ENCODE results near the gene ATXN7L3.

Gene ATXN7L3

DNA sequence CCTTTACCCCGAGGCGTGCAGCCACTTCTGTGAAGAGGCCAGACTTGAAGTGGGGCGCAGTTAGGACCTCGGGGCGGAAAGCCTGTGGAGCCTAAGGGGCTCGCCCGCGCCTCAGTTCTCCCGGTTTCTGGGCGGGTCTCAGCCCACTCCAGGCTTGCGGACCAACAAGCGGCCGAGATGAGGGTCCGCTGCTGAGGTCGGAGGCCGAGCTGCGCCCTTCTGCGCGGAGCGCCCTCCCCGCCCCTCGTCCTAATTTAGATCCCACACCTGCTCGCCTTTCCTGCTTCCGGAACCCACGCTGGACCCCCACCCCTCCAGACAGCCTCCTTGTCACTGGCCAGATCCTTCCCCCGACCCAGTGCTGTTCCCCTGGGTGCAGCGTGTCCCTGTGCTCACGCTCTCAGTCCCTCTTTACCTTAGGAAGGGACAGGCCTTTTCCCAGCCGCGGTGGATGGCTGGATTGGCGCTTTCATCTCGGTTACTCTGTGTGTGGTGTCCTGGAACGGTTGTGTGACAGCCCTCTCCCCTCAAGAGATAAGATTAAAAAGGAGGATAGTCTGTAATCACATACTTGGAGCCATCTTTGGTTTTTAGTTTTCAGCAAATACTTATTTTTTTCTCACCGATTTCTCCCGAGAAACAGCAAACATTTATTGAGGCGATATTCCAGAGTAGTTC lies 933 bp upstream of the ATXN7L3 start:
- no peak for DNase-seq (ENCODE audit: low read depth, low spot score)

DNA sequence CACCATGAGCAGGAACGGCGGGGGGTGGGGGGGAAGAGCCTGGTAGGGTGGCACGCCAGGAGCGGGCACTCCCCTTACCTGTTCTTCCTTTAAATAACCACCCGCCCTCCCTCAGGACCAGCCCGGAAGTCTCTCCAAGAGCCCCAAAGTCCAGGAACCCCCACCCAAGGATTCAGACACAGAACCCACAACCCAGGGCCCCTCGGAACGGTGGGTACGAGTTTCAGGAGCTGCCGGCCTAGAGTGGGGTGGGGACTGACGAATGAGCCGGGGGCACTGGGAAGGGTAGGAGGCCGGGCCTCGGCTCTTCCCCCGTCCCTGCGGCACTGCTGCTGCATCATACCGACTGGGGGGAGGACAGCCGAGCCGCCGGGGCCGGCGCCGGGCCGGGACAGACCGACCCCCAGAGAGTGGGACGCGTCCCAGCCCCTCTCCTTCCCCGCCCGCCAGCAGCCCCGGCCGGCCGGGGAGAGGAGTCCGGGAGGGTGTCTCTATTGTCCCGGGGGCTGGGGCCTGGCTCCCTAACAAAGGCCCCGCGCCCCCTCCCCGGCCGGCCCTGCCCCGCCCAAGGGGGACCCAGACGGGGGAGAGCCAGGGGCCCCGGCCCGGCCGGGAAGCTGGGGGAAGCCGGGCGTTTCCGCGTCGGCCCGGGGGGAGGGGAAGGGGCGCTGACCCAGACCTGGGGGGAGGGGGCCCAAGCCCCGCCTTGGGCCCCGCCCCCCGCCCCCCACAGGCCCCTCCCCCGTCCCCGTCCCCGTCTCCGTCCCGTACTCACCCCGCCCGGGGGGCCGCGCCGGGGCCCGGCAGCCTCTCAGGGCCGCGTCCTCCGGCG lies 747 bp downstream of the ATXN7L3 start:
- no peak for DNase-seq (ENCODE audit: low read depth, low spot score)

DNA sequence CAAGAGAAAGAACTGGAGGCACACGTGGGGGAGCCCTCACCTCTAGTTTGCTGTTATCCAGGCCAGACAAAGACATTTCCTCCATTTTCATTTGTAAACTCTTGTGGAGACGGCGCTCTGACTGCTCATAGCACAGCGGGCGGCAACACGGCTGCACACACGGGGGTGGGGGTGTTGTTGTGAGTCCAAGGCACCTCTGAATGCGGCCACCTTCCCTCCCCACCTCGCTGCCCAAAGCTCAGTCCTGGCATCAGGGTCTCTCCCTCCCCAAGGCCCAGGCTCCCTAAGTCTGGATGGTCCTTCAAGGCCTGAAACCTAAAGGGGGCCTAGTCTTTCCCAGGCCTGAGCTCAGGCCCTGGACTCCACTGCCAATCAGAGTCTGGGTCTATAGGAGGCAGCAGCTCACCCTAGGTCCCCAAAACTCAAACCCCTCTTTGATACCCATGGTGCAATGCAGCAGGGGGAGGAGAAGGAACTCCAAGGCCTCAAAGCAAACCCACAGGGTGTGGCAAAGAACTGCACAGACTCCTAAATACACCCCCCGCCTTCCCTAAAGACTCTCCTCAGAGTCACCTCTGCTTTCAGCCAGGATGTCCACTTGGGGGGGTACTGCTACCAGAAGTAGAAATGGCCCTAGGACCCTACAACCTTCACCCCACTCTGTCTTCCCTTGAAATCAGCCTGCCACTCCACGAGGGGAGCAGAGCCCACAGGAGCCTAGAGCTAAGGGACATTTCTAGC lies 1.5 kb downstream of the ATXN7L3 start:
- no peak for DNase-seq (ENCODE audit: low read depth, low spot score)

DNA sequence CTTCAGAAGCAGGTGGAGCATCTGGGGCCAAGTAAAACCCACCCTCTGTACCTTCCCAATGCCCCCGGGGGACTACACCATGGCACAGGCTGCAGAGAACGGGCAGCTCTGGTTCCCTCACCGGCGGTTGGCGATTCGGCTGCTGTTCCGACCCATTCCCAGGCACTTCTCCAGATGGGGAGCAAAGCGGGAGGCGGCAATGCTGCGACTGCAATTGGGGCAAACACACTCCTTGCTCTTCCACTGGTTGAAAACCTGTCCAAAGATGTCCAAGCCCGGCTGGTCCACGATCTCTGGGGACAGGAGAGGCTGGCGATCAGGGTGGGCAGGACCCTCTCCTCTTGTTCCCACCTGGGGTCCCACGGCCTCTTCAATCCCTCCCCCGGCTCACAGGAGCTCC lies 2.6 kb downstream of the ATXN7L3 start:
- no peak for DNase-seq (ENCODE audit: low read depth, low spot score)

DNA sequence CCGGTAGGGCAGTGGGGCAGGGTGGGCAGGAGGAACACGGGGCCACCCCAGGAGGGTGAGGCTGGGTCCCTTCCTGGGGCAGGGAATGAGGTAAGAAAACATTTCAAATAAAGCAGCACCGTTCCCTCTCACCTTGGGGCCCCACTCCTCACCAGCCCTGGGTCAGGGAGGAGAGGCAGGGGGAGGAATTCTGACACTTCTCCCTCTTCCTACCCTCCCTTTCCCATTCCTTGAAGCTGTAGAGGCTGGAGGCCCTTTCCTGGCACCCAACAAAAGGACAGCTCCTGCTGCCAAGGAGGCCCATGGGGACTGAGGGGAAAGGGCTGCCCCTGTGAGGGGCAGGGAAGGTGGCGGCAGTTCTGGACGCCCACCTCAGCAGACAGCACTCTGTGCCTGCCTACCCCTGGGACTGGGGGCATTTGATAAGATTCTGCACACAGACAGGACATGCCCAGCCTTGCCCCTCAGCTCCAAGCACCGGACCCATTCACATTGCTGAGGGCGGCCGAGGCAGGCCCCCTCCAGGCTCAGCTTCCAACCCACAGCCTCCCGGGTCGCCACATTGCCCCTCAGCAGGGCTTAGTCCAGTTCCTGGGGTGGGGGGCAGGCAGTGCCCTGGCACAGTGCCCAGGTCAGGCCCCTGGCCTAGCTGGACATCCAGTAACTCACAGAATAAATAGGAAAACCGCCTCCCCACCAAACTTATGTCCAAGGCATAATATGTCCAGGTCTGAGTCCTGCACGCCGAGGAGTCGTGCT lies 6.2 kb downstream of the ATXN7L3 start:
- no peak for DNase-seq (ENCODE audit: low read depth, low spot score)

DNA sequence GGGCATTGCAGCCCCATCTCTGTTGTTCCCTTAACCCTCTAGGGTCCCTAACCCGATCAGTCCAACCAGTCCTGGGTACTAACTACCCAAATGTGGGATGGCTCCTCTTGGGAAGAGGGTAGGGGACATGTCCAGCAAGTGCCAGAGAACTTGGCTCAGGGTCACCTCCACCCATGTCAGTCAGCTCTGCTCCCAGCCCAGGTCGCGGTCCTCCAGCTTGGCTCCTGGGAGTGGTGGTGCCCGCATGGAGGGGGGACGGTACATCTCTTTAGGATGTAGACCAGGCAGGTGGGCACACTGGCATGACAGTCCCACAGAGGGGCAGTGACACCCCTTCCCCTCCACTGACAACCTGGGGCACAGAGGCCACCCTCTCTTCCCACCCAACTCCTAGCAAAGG lies 6.9 kb downstream of the ATXN7L3 start:
- DNase-seq (ENCODE audit: low read depth, low spot score): no peak

DNA sequence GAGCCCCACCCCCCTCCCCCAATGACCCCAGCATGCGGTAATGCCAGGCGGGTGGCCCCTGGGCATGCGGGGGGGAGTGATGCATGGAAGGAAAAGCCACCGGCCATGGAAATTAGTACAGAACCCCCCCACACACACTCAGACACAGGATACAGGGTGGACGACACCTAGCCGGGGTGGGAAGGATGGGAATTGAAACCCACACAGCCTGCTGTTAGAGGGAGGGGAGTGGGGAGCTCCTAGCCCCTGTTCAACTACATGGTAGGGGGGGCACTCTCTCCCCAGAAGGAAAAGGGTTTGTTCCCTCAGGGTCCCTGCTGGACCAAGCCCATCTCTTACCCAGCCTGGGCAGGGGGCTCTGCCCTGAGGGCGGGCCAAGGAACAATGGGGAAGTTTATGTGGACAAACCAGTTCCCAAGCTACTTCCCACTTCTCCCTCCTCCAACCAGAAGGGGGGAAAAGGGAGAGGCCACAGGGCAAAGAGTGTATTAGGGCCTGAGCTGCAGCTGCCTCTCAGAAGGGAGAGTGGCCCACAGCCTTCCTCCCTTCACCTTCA lies 7.7 kb downstream of the ATXN7L3 start:
- peak; percentile 94 for DNase-seq (ENCODE audit: low read depth, low spot score)

DNA sequence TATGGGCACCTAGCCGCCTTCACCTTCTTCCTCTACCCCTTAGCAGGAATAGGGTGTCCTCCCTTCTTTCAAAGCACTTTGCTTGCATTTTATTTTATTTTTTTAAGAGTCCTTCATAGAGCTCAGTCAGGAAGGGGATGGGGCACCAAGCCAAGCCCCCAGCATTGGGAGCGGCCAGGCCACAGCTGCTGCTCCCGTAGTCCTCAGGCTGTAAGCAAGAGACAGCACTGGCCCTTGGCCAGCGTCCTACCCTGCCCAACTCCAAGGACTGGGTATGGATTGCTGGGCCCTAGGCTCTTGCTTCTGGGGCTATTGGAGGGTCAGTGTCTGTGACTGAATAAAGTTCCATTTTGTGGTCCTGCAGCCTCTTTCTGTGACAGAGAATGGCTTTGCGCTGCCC lies 8.3 kb downstream of the ATXN7L3 start:
- no peak for DNase-seq (ENCODE audit: low read depth, low spot score)

DNA sequence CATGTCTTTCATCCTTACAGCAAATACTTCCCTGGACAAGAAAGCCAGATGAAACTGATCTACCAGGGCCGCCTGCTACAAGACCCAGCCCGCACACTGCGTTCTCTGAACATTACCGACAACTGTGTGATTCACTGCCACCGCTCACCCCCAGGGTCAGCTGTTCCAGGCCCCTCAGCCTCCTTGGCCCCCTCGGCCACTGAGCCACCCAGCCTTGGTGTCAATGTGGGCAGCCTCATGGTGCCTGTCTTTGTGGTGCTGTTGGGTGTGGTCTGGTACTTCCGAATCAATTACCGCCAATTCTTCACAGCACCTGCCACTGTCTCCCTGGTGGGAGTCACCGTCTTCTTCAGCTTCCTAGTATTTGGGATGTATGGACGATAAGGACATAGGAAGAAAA lies 9.2 kb downstream of the ATXN7L3 start:
- DNase-seq (ENCODE audit: low read depth, low spot score): no peak

DNA sequence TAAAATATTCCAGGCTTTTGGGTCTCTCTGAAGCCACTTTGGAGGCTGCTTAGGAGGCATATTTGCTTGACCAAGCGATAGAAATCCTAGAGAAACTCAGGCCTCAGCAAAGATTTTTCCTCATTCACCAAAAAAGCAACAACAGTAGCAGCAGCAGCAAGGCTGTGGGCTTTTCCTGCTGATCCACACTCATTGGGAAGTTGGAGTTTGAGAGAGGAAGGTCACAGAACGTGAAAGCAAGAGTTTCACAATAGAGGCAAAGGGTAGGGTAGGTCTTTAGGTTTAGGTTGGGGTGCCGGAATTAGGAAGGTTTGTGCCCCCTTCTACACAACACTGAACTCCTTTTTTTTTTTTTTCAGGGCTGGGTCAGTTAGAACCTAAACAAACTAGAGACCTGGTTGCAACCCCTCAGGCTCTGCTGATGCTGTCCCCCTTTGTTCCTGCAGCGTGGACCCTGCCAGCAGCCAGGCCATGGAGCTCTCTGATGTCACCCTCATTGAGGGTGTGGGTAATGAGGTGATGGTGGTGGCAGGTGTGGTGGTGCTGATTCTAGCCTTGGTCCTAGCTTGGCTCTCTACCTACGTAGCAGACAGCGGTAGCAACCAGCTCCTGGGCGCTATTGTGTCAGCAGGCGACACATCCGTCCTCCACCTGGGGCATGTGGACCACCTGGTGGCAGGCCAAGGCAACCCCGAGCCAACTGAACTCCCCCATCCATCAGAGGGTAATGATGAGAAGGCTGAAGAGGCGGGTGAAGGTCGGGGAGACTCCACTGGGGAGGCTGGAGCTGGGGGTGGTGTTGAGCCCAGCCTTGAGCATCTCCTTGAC lies 10.9 kb downstream of the ATXN7L3 start:
- DNase-seq (ENCODE audit: low read depth, low spot score): no peak

DNA sequence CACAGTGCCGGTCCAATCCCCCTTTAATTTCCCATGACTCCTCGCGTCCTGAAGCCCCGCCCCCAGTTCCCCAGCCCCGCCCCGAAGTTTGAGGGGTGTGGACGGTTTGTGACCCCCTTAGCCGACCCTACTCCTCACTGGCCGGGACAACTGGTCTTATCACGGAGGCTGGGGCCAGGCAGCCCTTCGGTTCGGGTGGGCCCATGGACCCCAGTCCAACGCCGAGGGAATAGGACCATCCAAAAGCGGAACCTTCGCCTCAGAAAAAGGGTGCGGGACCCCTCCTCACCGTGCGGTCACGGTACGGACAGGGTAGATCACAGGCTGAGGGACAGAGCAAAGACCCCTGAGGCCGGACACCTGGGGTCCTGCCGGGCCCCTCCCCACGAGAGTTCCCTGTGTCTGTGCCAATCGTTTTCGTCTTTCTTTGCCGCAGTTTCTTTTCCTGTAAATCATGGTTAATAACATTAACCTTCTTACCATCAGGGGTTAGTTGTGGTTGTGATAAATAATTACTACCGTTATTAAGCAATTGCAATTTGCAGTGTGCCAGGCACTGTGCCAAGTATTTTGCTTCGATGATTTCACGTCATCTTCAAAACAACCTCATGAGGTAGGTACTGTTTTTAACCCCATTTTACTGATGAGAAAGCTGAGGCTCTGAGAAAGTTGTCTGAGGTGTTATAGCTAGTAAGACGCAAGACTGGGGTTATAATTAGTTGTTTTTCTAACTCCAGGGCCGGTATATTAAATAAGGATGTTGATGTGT lies 12.4 kb downstream of the ATXN7L3 start:
- no peak for DNase-seq (ENCODE audit: low read depth, low spot score)

DNA sequence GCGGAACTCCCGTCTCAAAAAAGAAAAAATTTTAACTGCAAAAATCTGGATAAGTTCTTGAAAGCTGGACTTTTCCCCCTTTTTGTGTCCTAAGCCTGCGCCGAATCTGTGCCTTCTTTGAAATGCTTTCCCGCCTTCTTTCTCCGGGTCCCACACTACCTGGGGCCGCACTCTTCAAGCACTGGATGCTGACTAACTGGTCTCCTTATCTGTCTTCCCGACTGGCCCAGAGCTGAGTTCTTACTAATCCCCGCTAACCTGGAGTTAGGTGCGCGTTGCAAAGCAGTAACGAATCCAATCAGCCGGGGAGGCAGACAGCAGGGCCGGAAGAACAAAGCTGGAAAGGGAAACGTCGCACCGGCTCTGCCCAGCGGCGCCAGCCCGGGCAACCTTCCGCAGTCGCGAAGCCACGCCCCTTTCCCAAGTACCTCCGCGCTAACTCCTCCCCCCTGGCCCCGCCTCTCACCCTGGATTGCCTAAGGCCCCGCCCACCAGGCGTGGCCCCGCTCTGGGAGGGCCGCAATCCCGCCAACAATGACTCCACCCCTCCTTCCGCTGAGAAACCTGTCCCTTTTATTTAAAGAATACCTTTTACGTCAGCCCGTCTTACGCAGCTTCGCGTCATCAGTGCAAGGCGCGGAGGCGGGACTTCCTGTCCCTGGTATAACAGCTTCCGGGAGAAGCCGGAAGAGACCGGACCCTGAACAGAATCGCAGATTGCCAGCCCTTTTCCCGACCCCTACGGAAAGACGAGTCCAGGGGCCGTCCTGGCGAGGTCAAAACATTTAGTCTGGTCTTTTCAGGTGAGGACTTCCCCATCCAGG lies 13.2 kb downstream of the ATXN7L3 start, which contains the start of gene TMUB2:
TMUB2 (plus strand) TSS at position 666 of the 824 bp plus-strand sequence. CDS start 737 bp downstream, outside the sequence.
- DNase-seq (ENCODE audit: low read depth, low spot score): peak; percentile 99

DNA sequence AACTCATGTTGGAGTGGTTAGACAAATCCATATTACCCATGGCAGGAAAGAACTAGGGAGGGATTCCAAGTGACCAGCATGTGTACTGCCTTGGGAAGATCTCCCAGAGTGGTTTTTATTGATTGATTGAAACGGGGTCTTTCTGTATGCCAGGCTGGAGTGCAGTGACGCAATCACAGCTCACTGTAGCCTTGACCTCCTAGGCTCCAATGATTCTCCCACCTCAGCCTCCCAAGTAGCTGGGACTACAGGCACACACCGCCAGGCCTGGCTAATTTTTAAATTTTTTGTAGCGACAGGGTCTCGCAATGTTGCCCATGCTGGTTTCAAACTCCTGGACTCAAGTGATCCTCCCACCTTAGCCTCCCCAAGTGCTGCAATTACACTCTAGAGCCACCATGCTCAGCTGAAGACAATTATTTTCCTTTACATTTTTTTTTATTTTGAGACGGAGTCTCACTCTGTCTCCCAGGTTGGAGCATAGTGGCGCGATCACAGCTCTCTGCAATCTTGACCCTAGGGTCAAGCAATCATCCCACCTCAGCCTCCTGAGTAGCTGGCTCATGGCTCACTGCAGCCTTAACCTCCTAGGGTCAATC lies 15.4 kb downstream of the ATXN7L3 start:
- DNase-seq (ENCODE audit: low read depth, low spot score): no peak

DNA sequence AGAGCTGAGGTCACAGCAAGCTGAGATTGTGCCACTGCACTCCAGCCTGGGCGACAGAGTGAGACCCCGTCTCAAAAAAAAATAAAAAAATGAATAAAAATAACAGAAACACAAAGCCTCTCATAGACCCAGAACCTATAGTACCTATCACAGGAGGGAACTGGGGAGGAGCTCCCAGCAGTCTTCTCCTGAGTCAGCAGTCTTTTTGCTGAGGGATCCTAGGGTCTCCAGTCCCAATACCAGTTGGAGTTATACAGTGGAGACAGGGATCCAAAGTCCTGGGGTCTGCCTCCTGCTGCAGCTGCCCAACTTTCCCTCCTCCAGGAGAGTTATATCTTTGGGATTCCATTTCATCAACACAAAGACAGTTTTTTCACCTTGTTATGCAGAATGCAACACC lies 16.7 kb downstream of the ATXN7L3 start:
- DNase-seq (ENCODE audit: low read depth, low spot score): no peak

DNA sequence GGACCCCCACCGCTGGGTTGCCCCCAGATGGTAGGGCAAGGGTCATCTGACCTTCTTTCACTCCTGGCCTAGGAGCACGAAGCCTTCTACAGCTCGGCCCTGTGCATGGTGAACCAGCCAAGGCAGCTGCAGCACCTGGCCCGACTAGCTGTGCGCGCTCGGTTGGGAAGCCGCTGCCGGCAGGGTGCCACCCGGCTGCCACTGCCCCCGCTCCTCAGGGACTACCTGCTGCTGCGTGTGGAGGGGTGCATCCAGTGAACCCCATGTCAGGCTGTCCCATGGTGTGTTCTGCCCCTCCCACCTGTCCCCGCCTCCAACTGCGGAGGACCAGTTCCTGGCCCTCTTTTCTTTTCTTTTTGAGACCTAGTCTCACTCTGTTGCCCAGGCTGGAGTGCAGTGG lies 21.6 kb downstream of the ATXN7L3 start:
- DNase-seq (ENCODE audit: low read depth, low spot score): no peak

DNA sequence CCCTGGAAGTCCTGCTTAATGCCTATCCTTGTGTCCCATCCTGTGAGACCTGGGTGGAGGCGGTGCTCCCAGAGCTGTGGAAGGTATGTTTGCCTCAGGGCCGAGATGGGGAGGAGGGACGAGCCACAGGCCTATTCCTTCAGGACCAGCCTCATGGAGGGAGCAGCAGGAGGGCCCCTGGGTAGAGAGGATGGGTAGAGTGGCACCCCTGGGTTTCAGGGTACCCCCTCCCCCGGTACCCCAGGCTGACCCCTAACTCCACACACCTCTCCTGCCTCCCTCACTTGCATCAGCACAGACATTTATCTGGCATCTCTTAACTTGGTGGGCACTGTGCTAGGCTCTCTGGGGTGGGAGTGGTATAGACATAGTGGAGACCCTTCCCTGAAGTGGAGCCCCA lies 22.0 kb downstream of the ATXN7L3 start:
- DNase-seq (ENCODE audit: low read depth, low spot score): no peak

DNA sequence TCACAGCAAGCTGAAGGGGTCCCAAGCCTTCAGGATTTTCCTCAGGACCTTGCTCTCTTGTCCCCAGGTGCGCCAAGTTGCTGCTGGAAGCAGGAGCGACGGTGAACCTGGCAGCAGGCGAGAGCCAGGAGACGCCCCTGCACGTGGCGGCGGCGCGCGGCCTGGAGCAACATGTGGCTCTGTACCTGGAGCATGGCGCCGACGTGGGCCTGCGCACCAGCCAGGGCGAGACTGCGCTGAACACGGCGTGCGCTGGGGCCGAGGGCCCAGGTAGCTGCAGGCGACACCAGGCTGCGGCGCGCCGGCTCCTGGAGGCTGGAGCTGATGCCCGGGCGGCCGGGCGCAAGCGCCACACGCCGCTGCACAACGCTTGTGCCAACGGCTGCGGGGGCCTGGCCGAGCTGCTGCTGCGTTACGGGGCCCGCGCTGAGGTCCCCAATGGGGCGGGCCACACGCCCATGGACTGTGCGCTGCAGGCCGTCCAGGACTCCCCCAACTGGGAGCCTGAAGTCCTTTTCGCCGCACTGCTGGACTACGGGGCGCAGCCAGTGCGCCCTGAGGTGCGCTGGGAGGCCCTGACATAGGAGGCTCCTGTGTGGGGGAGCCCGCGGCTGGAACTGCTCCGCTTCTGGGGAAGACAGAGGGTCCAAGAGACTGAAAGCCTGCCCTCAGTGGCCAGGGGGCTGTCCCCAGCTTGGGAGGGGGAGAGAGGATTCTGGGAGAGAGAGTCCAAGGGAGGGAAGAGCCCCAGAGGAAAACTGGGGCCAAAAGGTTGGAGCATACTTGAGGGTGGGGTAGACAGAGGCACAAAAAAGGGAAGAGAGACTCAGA lies 22.8 kb downstream of the ATXN7L3 start:
- no peak for DNase-seq (ENCODE audit: low read depth, low spot score)

DNA sequence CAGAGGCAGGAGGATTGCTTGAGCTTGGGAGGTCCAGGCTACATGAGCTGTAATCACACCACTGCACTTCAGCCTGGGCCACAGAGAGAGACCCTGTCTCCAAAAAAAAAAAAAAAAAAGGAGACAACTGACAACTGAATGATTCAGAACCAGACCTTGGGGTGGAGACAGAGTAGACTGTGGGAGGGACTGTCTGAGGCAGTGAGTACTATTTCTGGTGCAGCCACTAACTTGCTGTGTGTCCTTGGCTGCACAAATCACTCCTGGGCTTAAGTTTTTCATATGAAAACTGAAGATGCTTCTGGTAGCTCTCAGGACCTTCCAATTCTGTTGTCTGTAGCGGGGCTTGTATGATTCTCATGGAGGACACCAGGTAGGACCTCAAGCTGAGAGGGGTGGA lies 23.4 kb downstream of the ATXN7L3 start:
- no peak for DNase-seq (ENCODE audit: low read depth, low spot score)

Data from ELF-1 (cell line).